ENCODE data around the gene ARIH1. TPM values are rescaled to one million over a fixed set of nuclear protein-coding genes. Genes with fewer than 3 reads are reported as not detected.
A peak's percentile ranks its signal among the peaks of the same experiment; 100 is the strongest.

The ARIH1 gene
- total RNA-seq, 1 donor from 2014 or later: 204 TPM

DNA sequence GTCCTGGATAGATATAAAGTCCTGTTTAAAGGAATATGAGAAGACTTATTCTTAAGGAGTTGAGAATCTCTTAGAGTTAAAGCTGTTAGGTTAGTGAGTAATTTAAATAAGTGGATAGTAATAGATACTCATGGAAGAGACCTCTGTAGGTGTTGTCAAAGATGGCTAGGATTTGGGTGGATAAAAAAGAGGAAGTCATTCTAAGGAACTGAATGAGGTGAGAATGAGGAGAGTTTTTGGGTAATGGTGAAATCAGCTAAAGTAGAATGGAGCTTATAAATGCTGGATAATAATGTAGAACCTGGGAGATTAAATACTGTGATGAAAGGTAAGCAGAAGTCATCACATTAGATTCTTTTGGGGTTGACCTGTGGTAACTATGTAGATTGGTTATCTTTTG is 8.1 kb downstream of the ARIH1 start:
- no peak for DNase-seq (ENCODE audit: low spot score in 2 of 2, unreplicated experiment in 2 of 2)
- H3K4me1 Mint-ChIP-seq: peaks cover 14% of the 10 kb centered on the region
- H3K27me3 Mint-ChIP-seq (ENCODE audit: low read depth): no peaks in the 10 kb centered on the region
- H3K27ac Mint-ChIP-seq: no peak overlapping the region
- TF ChIP-seq, protein P1, sequence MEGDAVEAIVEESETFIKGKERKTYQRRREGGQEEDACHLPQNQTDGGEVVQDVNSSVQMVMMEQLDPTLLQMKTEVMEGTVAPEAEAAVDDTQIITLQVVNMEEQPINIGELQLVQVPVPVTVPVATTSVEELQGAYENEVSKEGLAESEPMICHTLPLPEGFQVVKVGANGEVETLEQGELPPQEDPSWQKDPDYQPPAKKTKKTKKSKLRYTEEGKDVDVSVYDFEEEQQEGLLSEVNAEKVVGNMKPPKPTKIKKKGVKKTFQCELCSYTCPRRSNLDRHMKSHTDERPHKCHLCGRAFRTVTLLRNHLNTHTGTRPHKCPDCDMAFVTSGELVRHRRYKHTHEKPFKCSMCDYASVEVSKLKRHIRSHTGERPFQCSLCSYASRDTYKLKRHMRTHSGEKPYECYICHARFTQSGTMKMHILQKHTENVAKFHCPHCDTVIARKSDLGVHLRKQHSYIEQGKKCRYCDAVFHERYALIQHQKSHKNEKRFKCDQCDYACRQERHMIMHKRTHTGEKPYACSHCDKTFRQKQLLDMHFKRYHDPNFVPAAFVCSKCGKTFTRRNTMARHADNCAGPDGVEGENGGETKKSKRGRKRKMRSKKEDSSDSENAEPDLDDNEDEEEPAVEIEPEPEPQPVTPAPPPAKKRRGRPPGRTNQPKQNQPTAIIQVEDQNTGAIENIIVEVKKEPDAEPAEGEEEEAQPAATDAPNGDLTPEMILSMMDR (IDR thresholded peaks at IDR 0.05; ENCODE audit: unreplicated experiment): no peak
- no peak overlapping the region for H3K4me3 Mint-ChIP-seq
- peaks cover 30% of the 10 kb centered on the region for H3K36me3 Mint-ChIP-seq
- no peaks in the 10 kb centered on the region for H3K9me3 Mint-ChIP-seq

DNA sequence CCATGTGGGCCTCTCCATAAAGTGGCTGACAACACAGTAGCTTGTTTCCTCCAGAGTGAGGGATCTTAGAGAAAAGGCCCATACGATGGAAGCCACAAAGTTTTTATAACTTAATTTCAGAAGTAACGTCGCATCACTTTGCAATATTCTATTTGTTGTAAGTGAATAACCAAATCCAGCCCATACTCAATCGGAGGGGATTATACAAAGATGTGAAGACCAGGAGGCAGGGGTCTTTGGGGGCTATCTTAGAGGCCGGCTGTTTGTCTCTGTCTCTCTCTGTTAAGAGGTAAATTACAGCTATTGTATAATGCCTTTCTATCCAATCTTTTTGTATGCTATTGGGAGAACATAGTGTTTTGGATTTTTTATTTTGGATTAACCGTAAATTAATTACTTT is 9.1 kb downstream of the ARIH1 start:
- H3K9me3 Mint-ChIP-seq: no peaks in the 10 kb centered on the region
- peaks cover 21% of the 10 kb centered on the region for H3K4me1 Mint-ChIP-seq
- no peak for DNase-seq (ENCODE audit: low spot score in 2 of 2, unreplicated experiment in 2 of 2)
- H3K4me3 Mint-ChIP-seq: no peak overlapping the region
- H3K27me3 Mint-ChIP-seq (ENCODE audit: low read depth): no peaks in the 10 kb centered on the region
- TF ChIP-seq, protein P1 (IDR thresholded peaks at IDR 0.05; ENCODE audit: unreplicated experiment): no peak
- peak overlapping the region; percentile 6 for H3K27ac Mint-ChIP-seq
- H3K36me3 Mint-ChIP-seq: peaks cover 29% of the 10 kb centered on the region

DNA sequence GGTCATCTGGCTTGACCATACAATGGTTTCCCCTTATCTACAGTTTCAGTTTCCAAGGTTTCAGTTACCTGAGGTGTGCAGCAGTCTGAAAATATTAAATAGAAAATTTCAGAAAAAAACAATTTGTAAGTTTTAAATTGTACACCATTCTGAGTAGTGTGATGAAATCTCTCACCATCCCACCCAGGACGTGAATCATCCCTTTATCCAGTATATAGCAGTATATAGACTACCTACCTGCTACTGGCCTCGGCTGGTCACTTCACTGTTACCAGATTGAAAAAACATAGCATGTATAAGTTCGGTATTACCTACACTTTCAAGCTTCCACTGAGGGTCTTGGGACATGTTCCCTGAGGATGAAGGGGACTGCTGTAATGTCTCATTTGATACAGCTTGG is 12.0 kb downstream of the ARIH1 start:
- Mint-ChIP-seq H3K9me3 (no peaks in the 10 kb centered on the region), H3K27ac (no peak overlapping the region), H3K27me3 (ENCODE audit: low read depth) (no peaks in the 10 kb centered on the region), H3K4me1 (peaks cover 16% of the 10 kb centered on the region), H3K4me3 (no peak overlapping the region), H3K36me3 (peaks cover 19% of the 10 kb centered on the region)
- TF ChIP-seq, protein P1 (IDR thresholded peaks at IDR 0.05; ENCODE audit: unreplicated experiment): no peak
- DNase-seq (ENCODE audit: low spot score in 2 of 2, unreplicated experiment in 2 of 2): no peak

DNA sequence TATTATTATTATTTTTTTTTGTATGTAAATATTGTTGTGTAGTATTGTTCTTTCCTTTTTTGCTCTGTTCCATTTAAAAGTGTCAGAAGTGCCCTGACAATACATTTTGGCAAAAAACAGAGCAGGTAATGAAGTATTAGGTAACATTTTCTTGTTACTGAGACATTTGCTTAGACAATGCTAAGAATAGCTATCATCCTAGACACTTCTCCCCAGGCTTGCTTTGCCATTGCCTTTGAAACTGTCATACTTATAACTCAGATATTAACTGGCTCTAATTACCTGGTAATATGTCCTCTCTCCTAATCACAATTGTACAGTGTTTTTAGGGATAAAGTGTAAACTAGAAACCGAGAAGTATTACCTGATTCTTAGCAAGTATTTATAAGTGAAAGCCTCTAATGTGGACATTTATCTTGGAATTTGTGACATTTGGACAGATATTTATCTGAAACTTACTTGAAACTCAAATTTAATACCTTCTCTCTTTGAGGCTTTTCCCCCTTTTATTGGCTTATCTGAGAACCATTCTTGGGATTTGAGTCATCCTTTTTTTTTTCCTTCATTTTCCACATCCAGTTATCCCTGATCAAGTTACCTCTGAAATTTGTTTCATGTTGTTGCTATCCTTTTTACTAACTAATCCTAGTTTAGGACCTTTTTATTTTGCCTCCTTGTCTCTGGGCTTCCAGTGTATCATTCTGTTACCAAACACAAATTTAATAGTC is 13.1 kb downstream of the ARIH1 start:
- Mint-ChIP-seq H3K4me1 (peaks cover 21% of the 10 kb centered on the region), H3K27ac (peak overlapping the region; percentile 39), H3K27me3 (ENCODE audit: low read depth) (no peaks in the 10 kb centered on the region), H3K36me3 (peaks cover 18% of the 10 kb centered on the region), H3K4me3 (no peak overlapping the region), H3K9me3 (no peaks in the 10 kb centered on the region)
- TF ChIP-seq, protein P1 (IDR thresholded peaks at IDR 0.05; ENCODE audit: unreplicated experiment): no peak
- no peak for DNase-seq (ENCODE audit: low spot score in 2 of 2, unreplicated experiment in 2 of 2)

DNA sequence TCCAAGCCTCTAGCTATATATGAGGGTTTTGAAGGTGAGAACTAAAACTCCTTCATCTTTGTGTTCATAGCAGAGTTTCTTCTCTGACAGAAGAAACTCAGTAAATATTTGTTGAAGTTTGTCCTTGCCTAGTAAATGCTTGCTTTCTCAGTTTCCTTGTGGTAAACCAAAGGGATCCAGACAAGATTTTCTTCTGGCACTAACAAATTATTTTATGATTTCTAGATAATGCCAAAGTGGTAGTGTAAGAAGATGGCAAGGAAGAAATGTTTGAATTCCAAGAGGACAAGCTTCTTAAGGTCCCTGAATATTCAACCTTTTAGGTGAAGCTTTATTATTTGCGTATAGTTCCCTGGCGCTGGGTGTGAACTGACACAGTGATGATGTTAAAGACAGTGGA is 14.4 kb downstream of the ARIH1 start:
- H3K4me1 Mint-ChIP-seq: peaks cover 21% of the 10 kb centered on the region
- H3K36me3 Mint-ChIP-seq: peaks cover 18% of the 10 kb centered on the region
- H3K4me3 Mint-ChIP-seq: no peak overlapping the region
- TF ChIP-seq, protein P1 (IDR thresholded peaks at IDR 0.05; ENCODE audit: unreplicated experiment): no peak
- no peaks in the 10 kb centered on the region for H3K27me3 Mint-ChIP-seq (ENCODE audit: low read depth)
- peak overlapping the region; percentile 22 for H3K27ac Mint-ChIP-seq
- no peak for DNase-seq (ENCODE audit: low spot score in 2 of 2, unreplicated experiment in 2 of 2)
- no peaks in the 10 kb centered on the region for H3K9me3 Mint-ChIP-seq
